GM12865 (cell line): ENCODE measurements around the gene SCN9A.
"Not testable (repeated sequence)": the region's sequence is repeated elsewhere in the genome, so short reads cannot be mapped to it uniquely, and the experiment has no call there.

Experiments
- DNase-seq: peaks from one replicate; pipeline ENCODE4 v3.0.0; 2010; ENCODE audit warnings: low read depth
- H3K4me3 ChIP-seq: 2 replicates; pipeline ENCODE4 v1.5.1; 2011; ENCODE audit warnings: mild to moderate bottlenecking, low read depth, low read length, control low read depth
- TF ChIP-seq, protein P1 (sequence below): IDR thresholded peaks from 2 replicates; pipeline ENCODE4 v1.5.1; 2011; ENCODE audit warnings: low read length, control low read depth, low read depth, inconsistent platforms; ENCODE audit not compliant: insufficient read depth; ENCODE audit errors: missing control alignments

SCN9A gene

DNA sequence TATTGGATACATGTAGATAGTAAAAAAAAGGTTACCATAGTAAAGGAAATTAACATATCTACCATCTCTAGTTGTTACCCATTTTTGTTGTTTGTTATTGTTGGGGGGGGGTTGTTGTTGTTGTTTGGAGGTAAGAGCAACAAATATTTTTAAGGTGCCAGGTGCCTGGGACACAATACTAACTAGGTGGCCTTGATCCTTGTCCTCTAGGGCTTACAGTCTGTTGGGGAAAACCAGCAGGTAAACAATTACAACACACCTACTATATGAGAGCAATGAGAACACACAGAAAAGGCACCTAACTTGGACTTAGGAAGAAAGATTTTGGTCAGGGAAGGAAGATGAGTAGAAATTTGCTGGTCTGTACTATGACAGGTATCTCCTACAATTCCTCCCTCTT lies 46.3 kb downstream of the SCN9A start:
- TF ChIP-seq, protein P1, sequence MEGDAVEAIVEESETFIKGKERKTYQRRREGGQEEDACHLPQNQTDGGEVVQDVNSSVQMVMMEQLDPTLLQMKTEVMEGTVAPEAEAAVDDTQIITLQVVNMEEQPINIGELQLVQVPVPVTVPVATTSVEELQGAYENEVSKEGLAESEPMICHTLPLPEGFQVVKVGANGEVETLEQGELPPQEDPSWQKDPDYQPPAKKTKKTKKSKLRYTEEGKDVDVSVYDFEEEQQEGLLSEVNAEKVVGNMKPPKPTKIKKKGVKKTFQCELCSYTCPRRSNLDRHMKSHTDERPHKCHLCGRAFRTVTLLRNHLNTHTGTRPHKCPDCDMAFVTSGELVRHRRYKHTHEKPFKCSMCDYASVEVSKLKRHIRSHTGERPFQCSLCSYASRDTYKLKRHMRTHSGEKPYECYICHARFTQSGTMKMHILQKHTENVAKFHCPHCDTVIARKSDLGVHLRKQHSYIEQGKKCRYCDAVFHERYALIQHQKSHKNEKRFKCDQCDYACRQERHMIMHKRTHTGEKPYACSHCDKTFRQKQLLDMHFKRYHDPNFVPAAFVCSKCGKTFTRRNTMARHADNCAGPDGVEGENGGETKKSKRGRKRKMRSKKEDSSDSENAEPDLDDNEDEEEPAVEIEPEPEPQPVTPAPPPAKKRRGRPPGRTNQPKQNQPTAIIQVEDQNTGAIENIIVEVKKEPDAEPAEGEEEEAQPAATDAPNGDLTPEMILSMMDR = no peak
- no peak overlapping the region for H3K4me3 ChIP-seq
- DNase-seq = no peak

DNA sequence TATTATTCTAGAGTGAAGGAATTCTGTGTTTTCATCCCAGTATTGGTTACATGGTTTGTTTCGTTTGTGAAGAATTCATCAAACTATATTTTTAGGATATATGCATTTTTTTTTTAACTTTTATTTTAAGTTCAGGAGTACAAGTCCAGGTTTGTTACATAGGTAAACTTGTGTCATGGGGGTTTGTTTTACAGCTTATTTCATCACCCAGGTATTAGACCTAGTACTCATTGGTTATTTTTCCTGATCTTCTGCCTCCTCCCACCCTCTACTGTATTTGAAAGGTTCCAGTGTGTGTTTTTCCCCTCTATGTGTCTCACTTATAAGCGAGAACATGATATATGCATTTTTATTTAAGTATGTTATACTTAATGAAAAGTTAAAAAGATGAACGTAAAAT lies 47.6 kb downstream of the SCN9A start:
- no peak overlapping the region for H3K4me3 ChIP-seq
- DNase-seq = no peak
- TF ChIP-seq, protein P1 = no peak

GRCh38 chr2:166321076-166321475 lies 54.7 kb downstream of the SCN9A start:
- DNase-seq = no peak
- TF ChIP-seq, protein P1 = no peak
- no peak overlapping the region for H3K4me3 ChIP-seq

DNA sequence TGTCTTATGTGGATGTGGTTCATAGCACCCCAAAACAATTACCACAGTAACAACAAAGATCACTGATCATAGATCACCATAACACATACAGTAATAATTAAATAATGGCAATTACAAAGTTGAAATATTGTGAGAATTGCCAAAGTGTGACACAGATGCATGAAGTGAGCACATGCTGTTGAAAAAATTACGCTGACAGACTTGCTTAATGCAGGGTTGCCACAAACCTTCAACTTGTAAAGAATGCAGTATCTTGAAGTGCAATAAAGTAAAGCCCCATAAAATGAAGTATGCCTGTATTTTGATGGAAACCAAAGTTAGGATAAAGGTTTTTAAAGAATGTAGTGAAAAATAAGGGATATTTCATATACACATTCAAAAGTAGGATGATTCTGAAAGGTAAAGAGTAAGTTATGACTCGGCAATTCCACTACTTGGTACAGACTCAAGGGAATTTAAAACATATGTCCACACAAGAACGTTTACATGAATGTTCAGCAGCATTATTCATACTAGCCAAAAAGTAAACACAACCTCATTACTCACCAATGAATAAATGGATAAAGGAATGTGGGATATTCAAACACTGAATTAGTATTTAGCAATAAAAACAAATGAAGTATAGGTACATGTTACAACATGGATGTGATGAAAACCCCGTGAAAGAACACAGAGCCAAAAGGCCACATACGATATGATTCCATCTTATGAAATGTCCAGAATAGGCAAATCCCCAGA lies 61.6 kb downstream of the SCN9A start:
- no peak overlapping the region for H3K4me3 ChIP-seq
- no peak for DNase-seq
- TF ChIP-seq, protein P1 = no peak

GRCh38 chr2:166312863-166313262 lies 62.9 kb downstream of the SCN9A start:
- not testable (repeated sequence) for DNase-seq, H3K4me3 ChIP-seq

DNA sequence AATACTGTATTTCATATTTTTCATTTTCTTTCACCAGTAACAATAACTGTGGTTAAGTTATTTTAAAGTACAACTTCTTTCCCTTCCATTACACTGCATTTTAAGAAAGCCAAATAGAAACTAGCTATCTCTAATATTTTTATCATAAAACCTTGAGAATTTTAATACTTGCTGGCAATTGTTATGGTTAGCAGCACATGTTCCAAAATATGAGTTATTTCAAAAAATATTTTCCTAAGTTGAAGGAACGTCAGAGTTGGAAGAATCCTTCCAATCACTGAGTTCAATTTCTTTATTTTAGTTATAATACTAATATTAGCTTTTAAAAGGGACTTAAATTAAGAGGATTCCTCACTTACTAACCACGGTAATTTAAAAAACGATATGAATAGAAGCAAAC lies 68.4 kb downstream of the SCN9A start:
- DNase-seq = no peak
- H3K4me3 ChIP-seq = no peak overlapping the region
- TF ChIP-seq, protein P1 = no peak

DNA sequence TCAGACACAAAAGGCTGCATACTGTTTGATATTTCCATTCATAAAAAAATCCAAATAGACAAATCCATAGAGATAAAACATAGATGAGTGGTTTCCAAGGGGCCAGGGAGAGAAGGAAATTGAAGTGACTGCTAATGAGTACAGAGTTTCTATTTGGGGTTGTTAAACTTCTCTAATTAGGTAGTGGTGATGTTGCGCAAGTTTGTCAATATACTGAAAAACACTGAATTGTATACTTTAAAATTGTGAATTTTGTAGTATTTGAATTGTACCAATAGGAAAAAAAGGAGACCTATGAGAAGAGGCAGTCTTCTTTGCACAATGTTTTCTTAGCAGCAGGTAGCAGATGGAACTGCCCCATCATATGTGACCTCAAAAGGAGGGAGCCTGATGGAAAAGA lies 71.1 kb downstream of the SCN9A start:
- TF ChIP-seq, protein P1 = no peak
- no peak for DNase-seq
- no peak overlapping the region for H3K4me3 ChIP-seq
